GM18907 (cell line): Measurements from ENCODE around the gene CNTNAP3.
"Not testable (repeated sequence)": the region's sequence is repeated elsewhere in the genome, so short reads cannot be mapped to it uniquely, and the experiment has no call there.

Experiments used
- ATAC-seq: cut with Tn5 transposase; IDR thresholded peaks from one replicate; pipeline ENCODE4 v1.9.1; 2021; ENCODE audit warnings: mild to moderate bottlenecking, moderate library complexity; ENCODE audit not compliant: unreplicated experiment

Gene CNTNAP3

GRCh38 chr9:39287980-39288379 lies at the start of gene CNTNAP3:
TSS of gene CNTNAP3 (minus strand) at chr9:39288167. CDS start at chr9:39288064, 103 bp downstream.
- not testable (repeated sequence) for ATAC-seq

GRCh38 chr9:39279995-39280394 lies 8.0 kb downstream of the CNTNAP3 start:
- ATAC-seq: not testable (repeated sequence)

GRCh38 chr9:39242513-39242912 lies 45.5 kb downstream of the CNTNAP3 start:
- ATAC-seq: not testable (repeated sequence)

GRCh38 chr9:39232130-39232991 lies 55.6 kb downstream of the CNTNAP3 start:
- not testable (repeated sequence) for ATAC-seq

GRCh38 chr9:39215976-39216375 lies 72.0 kb downstream of the CNTNAP3 start:
- not testable (repeated sequence) for ATAC-seq

- ATAC-seq: not testable (repeated sequence)
These were observed 78.2 kb downstream of the CNTNAP3 start for GRCh38 chr9:39209773-39210172.

GRCh38 chr9:39206643-39207042 lies 81.3 kb downstream of the CNTNAP3 start:
- not testable (repeated sequence) for ATAC-seq

GRCh38 chr9:39205842-39206241 lies 82.1 kb downstream of the CNTNAP3 start:
- ATAC-seq: not testable (repeated sequence)

GRCh38 chr9:39200412-39200811 lies 87.6 kb downstream of the CNTNAP3 start:
- ATAC-seq: not testable (repeated sequence)

- ATAC-seq: not testable (repeated sequence)
These were observed 89.8 kb downstream of the CNTNAP3 start for GRCh38 chr9:39198000-39198709.

GRCh38 chr9:39171370-39171769 lies 116.6 kb downstream of the CNTNAP3 start:
- ATAC-seq: not testable (repeated sequence)

GRCh38 chr9:39157714-39158113 lies 130.3 kb downstream of the CNTNAP3 start:
- not testable (repeated sequence) for ATAC-seq

GRCh38 chr9:39132826-39133552 lies 155.0 kb downstream of the CNTNAP3 start:
- not testable (repeated sequence) for ATAC-seq

- not testable (repeated sequence) for ATAC-seq
These were observed 166.6 kb downstream of the CNTNAP3 start for GRCh38 chr9:39121401-39121800.

GRCh38 chr9:39111746-39112145 lies 176.2 kb downstream of the CNTNAP3 start:
- ATAC-seq: not testable (repeated sequence)

GRCh38 chr9:39108145-39108544 lies 179.8 kb downstream of the CNTNAP3 start:
- ATAC-seq: no peak

- not testable (repeated sequence) for ATAC-seq
These were observed 190.8 kb downstream of the CNTNAP3 start for GRCh38 chr9:39097208-39097607.

- not testable (repeated sequence) for ATAC-seq
These were observed 202.7 kb downstream of the CNTNAP3 start for GRCh38 chr9:39085311-39085710.

GRCh38 chr9:39082574-39082973 lies 205.4 kb downstream of the CNTNAP3 start:
- ATAC-seq: not testable (repeated sequence)

- ATAC-seq: not testable (repeated sequence)
These were observed 207.9 kb downstream of the CNTNAP3 start for GRCh38 chr9:39080081-39080480.
